HCT116 (cell line): ENCODE measurements around the gene LRRC3B. TPM values are rescaled to one million over a fixed set of nuclear protein-coding genes. Genes with fewer than 3 reads are reported as not detected.

Experiments
- ATAC-seq: fragments of 200-7000 bp; cut with Tn5 transposase; 2 replicates; pipeline ENCODE4 v1.9.1; 2020; ENCODE audit warnings: mild to moderate bottlenecking, moderate library complexity
- Bru-seq: library from RNA; stranded (reverse); fragments of 400-500 nt; gene quantifications from one replicate; lab custom pipeline; 2021; lab: Mats Ljungman, UMichigan
- BruChase-seq, 2 experiments: library from RNA; stranded (reverse); fragments of 400-500 nt; gene quantifications; one replicate each; lab custom pipeline; 2021; lab: Mats Ljungman, UMichigan
- BruUV-seq: library from RNA; stranded (reverse); fragments of 400-500 nt; replicated peaks from 2 replicates; lab custom pipeline; 2021; lab: Mats Ljungman, UMichigan
- CTCF ChIA-PET: fragments of 300-600 bp; sonication (Branson Sonifier 250); formaldehyde crosslinking; loops from one replicate; lab custom pipeline; 2021; ENCODE audit warnings: antibody characterized with exemption; lab: Charles Lee
- POLR2A ChIA-PET: fragments of 300-600, 350-600 bp; sonication (Branson Sonifier 250); formaldehyde crosslinking; loops from one replicate; lab custom pipeline; 2021; ENCODE audit warnings: antibody characterized with exemption; lab: Charles Lee
- RAD21 ChIA-PET, 2 experiments: fragments of 300-600 bp; sonication (Branson Sonifier 250); formaldehyde crosslinking; loops; one replicate each; lab custom pipeline; 2023; ENCODE audit warnings: low total read pairs in 2 of 2; ENCODE audit not compliant: uncharacterized antibody in 2 of 2, unreplicated experiment in 2 of 2, low non-redundant PET in 1 of 2; lab: Charles Lee
- DNase-seq: peaks from one replicate; pipeline ENCODE4 v3.0.0-alpha.2; 2010; ENCODE audit warnings: low read depth, low spot score
- H2AFZ ChIP-seq: fragments of 200-600 bp; shearing (Covaris generic), sonication (generic); 2 replicates; pipeline ENCODE4 v1.6.1; 2017; ENCODE audit warnings: low read depth, mixed run types, mixed read lengths, antibody characterized with exemption, low read length; ENCODE audit not compliant: poor library complexity, severe bottlenecking
- H3K27ac ChIP-seq: 2 replicates; pipeline ENCODE4 v1.5.1; 2012; ENCODE audit warnings: low read depth, low read length
- H3K27me3 ChIP-seq: fragments of 200-600 bp; sonication (generic); 2 replicates; pipeline ENCODE4 v1.6.1; 2016; ENCODE audit warnings: mixed run types, low read length, mixed read lengths; ENCODE audit not compliant: insufficient read depth
- H3K36me3 ChIP-seq, 2 experiments: fragments of 200-500 bp in 1 of 2; fragments of 200-600 bp in 1 of 2; sonication (Bioruptor generic) in 1 of 2; sonication (generic) in 1 of 2; 2 replicates each; pipeline versions ENCODE4 v1.5.1 to v1.6.1; 2014 to 2016; ENCODE audit warnings: low read length in 2 of 2, inconsistent platforms in 1 of 2, mixed read lengths in 1 of 2, mixed run types in 1 of 2; ENCODE audit not compliant: insufficient read depth in 2 of 2, control insufficient read depth in 1 of 2
- H3K4me1 ChIP-seq, 2 experiments: fragments of 200-600 bp in 1 of 2; sonication (generic) in 1 of 2; 2 replicates each; pipeline versions ENCODE4 v1.5.1 to v1.6.1; 2012 to 2017; ENCODE audit warnings: low read length in 2 of 2, inconsistent platforms in 1 of 2, mild to moderate bottlenecking in 1 of 2, mixed read lengths in 1 of 2, mixed run types in 1 of 2, moderate library complexity in 1 of 2; ENCODE audit not compliant: insufficient read depth in 2 of 2, control insufficient read depth in 1 of 2
- H3K4me2 ChIP-seq: fragments of 200-600 bp; sonication (generic); 2 replicates; pipeline ENCODE4 v1.6.1; 2017; ENCODE audit warnings: mixed run types, low read length, mixed read lengths
- H3K4me3 ChIP-seq, 2 experiments: fragments of 200-600 bp in 1 of 2; sonication (generic) in 1 of 2; replicated peaks in 1 of 2; 2 replicates each; pipeline ENCODE4 v1.5.1; 2011 to 2016; ENCODE audit warnings: low read length in 2 of 2, control low read depth in 1 of 2, low read depth in 1 of 2, mild to moderate bottlenecking in 1 of 2, mixed read lengths in 1 of 2, mixed run types in 1 of 2
- H3K79me2 ChIP-seq: fragments of 200-600 bp; sonication (generic); 2 replicates; pipeline ENCODE4 v1.6.1; 2017; ENCODE audit warnings: mild to moderate bottlenecking, mixed run types, low read length, moderate library complexity, mixed read lengths; ENCODE audit not compliant: insufficient read depth
- H3K9ac ChIP-seq: fragments of 200-600 bp; sonication (generic); 2 replicates; pipeline ENCODE4 v1.6.1; 2016; ENCODE audit warnings: low read length, mixed read lengths
- H3K9me2 ChIP-seq: fragments of 200-600 bp; sonication (generic), shearing (Covaris generic); 2 replicates; pipeline ENCODE4 v1.6.1; 2017; ENCODE audit warnings: mixed run types, mild to moderate bottlenecking, moderate library complexity; ENCODE audit not compliant: insufficient read depth
- H3K9me3 ChIP-seq, 2 experiments: fragments of 200-500 bp in 1 of 2; fragments of 200-600 bp in 1 of 2; sonication (Bioruptor generic) in 1 of 2; sonication (generic) in 1 of 2; 2 replicates each; pipeline ENCODE4 v1.6.1; 2014 to 2017; ENCODE audit warnings: low read length in 2 of 2, mixed read lengths in 2 of 2, inconsistent platforms in 1 of 2, low read depth in 1 of 2, mild to moderate bottlenecking in 1 of 2, mixed run types in 1 of 2, moderate library complexity in 1 of 2; ENCODE audit not compliant: control insufficient read depth in 1 of 2, insufficient read depth in 1 of 2
- H4K20me1 ChIP-seq: fragments of 200-600 bp; sonication (generic), shearing (Covaris generic); 2 replicates; pipeline ENCODE4 v1.6.1; 2017; ENCODE audit warnings: mixed run types, mild to moderate bottlenecking, moderate library complexity; ENCODE audit not compliant: insufficient read depth
- EZH2 ChIP-seq: fragments of 200-600 bp; sonication (generic); IDR thresholded peaks from 2 replicates; pipeline ENCODE4 v1.6.1; 2017; ENCODE audit warnings: antibody characterized with exemption, mixed run types
- POLR2A ChIP-seq: IDR thresholded peaks from 2 replicates; pipeline ENCODE4 v1.7.0; 2011; ENCODE audit warnings: borderline replicate concordance; ENCODE audit not compliant: insufficient read depth, insufficient read length; ENCODE audit errors: extremely low read depth
- RAD21 ChIP-seq: IDR thresholded peaks from 2 replicates; pipeline ENCODE4 v1.6.1; 2012; ENCODE audit warnings: low read depth, mild to moderate bottlenecking
- REST ChIP-seq: IDR thresholded peaks from 2 replicates; pipeline ENCODE4 v1.6.1; 2012; ENCODE audit warnings: low read depth
- TCF7L2 ChIP-seq: IDR thresholded peaks from 2 replicates; pipeline ENCODE4 v1.7.0; 2011; ENCODE audit warnings: borderline replicate concordance, inconsistent platforms; ENCODE audit not compliant: insufficient read depth, insufficient read length; ENCODE audit errors: extremely low read depth
- ZNF274 ChIP-seq: fragments of 200-500 bp; sonication (Bioruptor generic); IDR thresholded peaks from 2 replicates; pipeline ENCODE4 v1.6.1; 2014; ENCODE audit warnings: mild to moderate bottlenecking, low read depth, low read length, inconsistent platforms
- intact Hi-C: fragments of 100-400 bp; cut with micrococcal nuclease; formaldehyde crosslinking; loops from 2 replicates; pipeline ENCODE4 v1.10.0; 2022
- long read RNA-seq: library from polyadenylated mRNA; unstranded; transcript quantifications from one replicate; pipeline ENCODE4 v2.0.0, GENCODE V29; 2021; ENCODE audit not compliant: unreplicated experiment
- polyA plus RNA-seq: library from polyadenylated mRNA; unstranded; fragments of >200 nt; gene quantifications from 2 replicates; pipeline ENCODE4 v1.2.1, GENCODE V29; 2012; ENCODE audit warnings: missing spikeins
- total RNA-seq: library from RNA; stranded (reverse); gene quantifications from one replicate; pipeline ENCODE4 v1.2.1, GENCODE V29; 2021; ENCODE audit not compliant: unreplicated experiment

LRRC3B gene
- total RNA-seq = not detected
- not detected in 2 replicates for polyA plus RNA-seq
- Bru-seq, nascent RNA = not detected
- BruChase-seq, experiment 1, labeled RNA remaining after a 6-hour chase = not detected
- percentile 1 among the genes with signal in this experiment for BruChase-seq, experiment 2, labeled RNA remaining after a 2-hour chase
- long read RNA-seq = 0 reads

DNA sequence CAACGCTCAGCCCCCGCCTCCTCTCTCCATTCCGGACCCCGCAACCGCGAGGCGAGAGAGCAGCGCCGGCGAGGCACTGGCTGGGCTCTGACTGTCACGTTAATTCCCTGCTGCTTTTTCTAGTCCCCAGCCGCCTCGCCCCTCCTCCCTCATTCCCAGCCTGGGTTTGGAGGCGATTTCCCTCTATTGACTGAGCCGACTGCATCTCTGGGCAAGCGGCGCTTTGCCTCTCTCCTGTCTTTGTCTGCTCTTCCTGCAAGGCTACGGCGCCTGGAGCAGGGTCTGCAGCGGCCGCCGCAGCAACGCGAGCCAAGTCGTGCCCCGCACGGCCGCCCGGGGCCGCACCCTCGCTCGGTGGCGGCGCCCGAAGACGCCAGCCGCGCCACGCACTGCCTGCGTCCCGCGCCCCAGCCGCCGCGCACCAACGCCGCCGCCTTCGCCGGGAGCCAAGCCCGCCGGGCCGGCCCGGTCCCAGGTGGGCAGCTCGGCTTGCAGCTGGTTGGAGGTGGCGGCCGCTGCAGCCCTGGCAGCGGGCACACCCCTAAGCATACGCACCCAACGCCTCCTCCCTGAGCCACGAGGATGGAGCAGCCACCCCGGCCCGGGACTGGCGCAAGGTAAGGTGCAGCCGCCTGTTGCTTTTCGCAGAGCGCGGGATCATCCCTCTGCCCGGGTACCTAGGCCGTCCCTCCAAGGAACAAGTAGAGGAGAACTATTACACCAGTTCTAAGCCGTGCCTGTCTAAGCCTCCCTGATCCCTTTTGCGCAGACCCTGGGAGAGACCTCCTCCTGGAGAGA lies at the start of gene LRRC3B:
LRRC3B (plus strand) TSS at position 152 of the 798 bp plus-strand sequence. CDS start 86,901 bp downstream, outside the sequence.
- Histone ChIP-seq H3K9me3 (peaks cover 0 to 2% of the 10 kb centered on the region in 2 experiments; a peak in 1 of 4 replicates), H3K27me3 (no peaks in the 10 kb centered on the region; the same call in 1 of the 2 replicates), H3K4me3 (no peak within 1 kb of the TSS), H3K27ac (no peak within 1 kb of the TSS), H3K4me2 (no peak within 1 kb of the TSS), H4K20me1 (no peaks in the 10 kb centered on the region), H2AFZ (no peak within 1 kb of the TSS), H3K36me3 (no peaks in the 10 kb centered on the region), H3K79me2 (no peaks in the 10 kb centered on the region), H3K9ac (no peak within 1 kb of the TSS), H3K9me2 (no peaks in the 10 kb centered on the region), H3K4me1 (no peaks in the 10 kb centered on the region)
- ChIA-PET CTCF (no interaction called here), RAD21 (no interaction called here), POLR2A (no interaction called here)
- DNase-seq (no peak), ATAC-seq (no peak)
- intact Hi-C loops = no loop called here
- TF ChIP-seq EZH2 (no peak), POLR2A (no peak), ZNF274 (no peak), TCF7L2 (no peak), RAD21 (no peak), REST (no peak)
- no TSS peak for BruUV-seq
